ENCODE measurements around the gene PMPCA.

Gene PMPCA

DNA sequence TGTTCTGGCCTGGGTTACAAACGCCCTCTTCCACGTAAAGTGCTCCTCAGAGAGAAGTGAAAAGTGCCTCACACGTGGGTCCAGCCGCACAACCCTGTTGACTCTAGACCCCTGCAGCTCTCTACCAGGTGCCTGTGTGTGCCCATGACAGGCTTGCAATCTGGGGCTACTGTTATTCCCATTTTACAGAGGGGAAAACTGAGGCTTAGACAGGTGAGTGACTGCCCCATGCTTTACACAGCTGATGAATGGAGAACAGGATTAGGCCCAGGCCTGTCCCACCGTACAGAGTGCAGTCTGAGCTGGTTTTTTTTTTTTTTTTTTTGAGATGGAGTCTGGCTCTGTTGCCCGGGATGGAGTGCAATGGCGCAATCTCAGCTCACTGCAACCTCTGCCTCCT lies 35.3 kb downstream of the PMPCA start:
- TF ChIP-seq, protein P1, sequence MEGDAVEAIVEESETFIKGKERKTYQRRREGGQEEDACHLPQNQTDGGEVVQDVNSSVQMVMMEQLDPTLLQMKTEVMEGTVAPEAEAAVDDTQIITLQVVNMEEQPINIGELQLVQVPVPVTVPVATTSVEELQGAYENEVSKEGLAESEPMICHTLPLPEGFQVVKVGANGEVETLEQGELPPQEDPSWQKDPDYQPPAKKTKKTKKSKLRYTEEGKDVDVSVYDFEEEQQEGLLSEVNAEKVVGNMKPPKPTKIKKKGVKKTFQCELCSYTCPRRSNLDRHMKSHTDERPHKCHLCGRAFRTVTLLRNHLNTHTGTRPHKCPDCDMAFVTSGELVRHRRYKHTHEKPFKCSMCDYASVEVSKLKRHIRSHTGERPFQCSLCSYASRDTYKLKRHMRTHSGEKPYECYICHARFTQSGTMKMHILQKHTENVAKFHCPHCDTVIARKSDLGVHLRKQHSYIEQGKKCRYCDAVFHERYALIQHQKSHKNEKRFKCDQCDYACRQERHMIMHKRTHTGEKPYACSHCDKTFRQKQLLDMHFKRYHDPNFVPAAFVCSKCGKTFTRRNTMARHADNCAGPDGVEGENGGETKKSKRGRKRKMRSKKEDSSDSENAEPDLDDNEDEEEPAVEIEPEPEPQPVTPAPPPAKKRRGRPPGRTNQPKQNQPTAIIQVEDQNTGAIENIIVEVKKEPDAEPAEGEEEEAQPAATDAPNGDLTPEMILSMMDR (IDR thresholded peaks at IDR 0.05; ENCODE audit: low read depth, low read length), result no peak
- DNase-seq (ENCODE audit: extremely low read depth, low read depth), result no peak

- TF ChIP-seq, protein P1 (IDR thresholded peaks at IDR 0.05; ENCODE audit: low read depth, low read length), result no peak
- DNase-seq (ENCODE audit: extremely low read depth, low read depth), result no peak
Observed at GRCh38 chr9:136447173-136447778, 36.8 kb downstream of the PMPCA start.

GRCh38 chr9:136448655-136449054 lies 38.2 kb downstream of the PMPCA start:
- no peak for DNase-seq (ENCODE audit: extremely low read depth, low read depth)

DNA sequence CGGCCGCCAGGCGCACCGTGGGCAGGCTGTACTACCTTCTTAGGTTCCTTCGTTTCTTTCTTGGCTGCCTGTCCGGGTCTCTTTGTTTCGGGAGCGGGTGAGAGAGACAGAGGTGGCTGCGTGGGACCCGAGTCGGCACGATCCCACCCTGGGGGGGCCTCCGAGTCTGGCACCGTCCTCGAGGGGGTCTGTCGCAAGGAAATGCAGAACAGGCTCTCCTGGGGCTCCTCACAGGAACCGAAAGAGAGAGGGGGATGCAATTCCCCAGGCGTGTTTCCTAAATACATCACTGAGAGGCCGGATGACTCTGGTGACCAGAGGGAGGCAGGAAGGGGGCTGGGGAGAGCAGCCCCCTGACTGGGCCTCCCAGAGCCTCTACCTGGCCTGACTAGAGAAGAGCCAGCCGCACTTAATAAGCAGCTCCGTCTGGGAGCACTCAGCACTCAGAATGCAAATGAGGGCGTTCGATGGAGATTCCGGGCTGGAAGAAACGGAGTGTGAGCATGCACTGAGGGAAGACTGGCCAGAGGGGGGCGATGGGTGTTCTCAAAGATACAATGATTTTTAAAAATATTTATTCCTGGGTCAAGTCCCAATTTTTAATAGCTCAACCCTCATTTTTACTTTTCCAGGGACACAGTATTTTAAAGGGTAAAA lies 40.9 kb downstream of the PMPCA start:
- DNase-seq (ENCODE audit: extremely low read depth, low read depth), result no peak
- TF ChIP-seq, protein P1 (IDR thresholded peaks at IDR 0.05; ENCODE audit: low read depth, low read length), result no peak

More at GRCh38 chr9:136448655-136449054, 38.2 kb downstream of the PMPCA start:
- TF ChIP-seq, protein P1 (IDR thresholded peaks at IDR 0.05; ENCODE audit: low read depth, low read length), result no peak

DNA sequence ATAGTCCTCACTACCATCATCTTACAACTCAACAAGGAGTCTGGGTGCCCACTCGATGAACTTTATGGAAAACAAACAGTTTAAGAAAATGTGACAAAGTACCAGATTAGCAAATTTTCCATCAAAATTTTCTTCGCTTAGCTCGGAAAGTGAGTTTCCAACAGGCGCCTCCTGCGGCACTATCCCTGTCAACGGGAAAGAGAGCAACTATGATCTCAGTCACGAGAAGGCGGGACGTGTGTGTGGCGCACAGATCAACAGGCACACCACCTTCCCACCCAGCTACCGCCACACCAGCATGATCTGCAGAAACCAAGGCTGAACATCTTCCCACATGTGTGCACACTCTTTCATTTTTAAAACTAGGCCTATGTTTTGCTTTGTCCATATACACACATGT lies 42.9 kb downstream of the PMPCA start:
- no peak for DNase-seq (ENCODE audit: extremely low read depth, low read depth)
- TF ChIP-seq, protein P1 (IDR thresholded peaks at IDR 0.05; ENCODE audit: low read depth, low read length), result no peak

DNA sequence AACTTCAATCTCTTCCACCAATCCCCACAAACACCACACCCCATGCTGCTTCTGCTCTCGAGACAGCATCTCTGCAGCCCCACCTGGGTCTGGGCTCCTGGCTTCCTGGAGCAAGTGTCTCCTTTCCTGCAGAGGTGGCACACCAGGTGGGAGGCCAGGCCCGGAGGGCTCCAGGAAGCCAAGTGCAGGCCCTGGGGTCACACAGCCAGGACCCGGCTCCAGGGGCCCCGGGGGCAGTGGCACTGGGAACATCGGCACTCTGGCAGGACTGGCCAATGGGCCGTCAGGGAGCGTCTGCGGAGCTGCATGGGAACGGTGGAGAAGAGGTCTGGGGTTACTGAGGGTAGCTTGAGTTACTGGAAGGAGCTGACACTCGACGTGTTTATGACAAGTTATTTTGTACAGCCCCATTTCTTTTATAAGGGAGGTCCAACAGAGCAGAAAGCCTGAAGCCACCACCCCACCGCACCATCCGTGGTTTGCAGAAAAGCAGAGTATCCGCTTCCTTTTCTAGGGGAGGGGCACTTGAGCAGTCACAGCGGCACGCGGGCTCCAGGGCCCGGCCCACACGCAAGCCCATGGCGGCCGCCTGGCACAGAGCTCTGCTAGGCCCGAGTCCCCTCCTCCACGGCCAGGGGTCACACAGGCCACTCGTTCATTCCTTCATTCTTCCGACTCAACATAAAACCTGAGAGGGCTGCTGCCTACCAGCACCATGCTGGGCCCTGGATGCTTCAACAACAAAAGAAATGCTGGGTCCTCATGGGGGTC lies 43.8 kb downstream of the PMPCA start:
- DNase-seq (ENCODE audit: extremely low read depth, low read depth), result no peak
- TF ChIP-seq, protein P1 (IDR thresholded peaks at IDR 0.05; ENCODE audit: low read depth, low read length), result no peak
